Body of pancreas (tissue), 4 donors: ENCODE measurements around the gene PNKD. TPM values are rescaled to one million over a fixed set of nuclear protein-coding genes. Genes with fewer than 3 reads are reported as not detected.

Experiments
- ATAC-seq: fragments of 150-250 bp; one replicate; pipeline ENCODE4 v1.9.1; 2016
- DNase-seq, 4 donors: peaks; one replicate each; pipeline ENCODE4 v3.0.0-alpha.2; 2019
- H3K27ac ChIP-seq, 4 donors: fragments of 200-600 bp; sonication (generic); 1 replicate in 3 of 4; 2 replicates in 1 of 4; pipeline versions ENCODE4 v1.5.1 to v1.6.1; 2016 to 2019; ENCODE audit warnings: mild to moderate bottlenecking in 1 of 4, mixed read lengths in 1 of 4, moderate library complexity in 1 of 4
- H3K27me3 ChIP-seq, 2 donors: fragments of 200-600 bp; sonication (generic); one replicate each; pipeline ENCODE4 v1.6.0; 2016; ENCODE audit warnings: mild to moderate bottlenecking in 1 of 2
- H3K36me3 ChIP-seq, 2 donors: fragments of 200-600 bp; sonication (generic); replicated peaks in 1 of 2; 2 replicates each; pipeline ENCODE4 v1.5.1; 2016; ENCODE audit warnings: low read depth in 2 of 2; ENCODE audit not compliant: insufficient read depth in 1 of 2
- H3K4me1 ChIP-seq: fragments of 200-600 bp; sonication (generic); one replicate; pipeline ENCODE4 v1.6.0; 2016
- H3K4me3 ChIP-seq, 2 donors: fragments of 200-600 bp; sonication (generic); 1 replicate in 1 of 2; 2 replicates in 1 of 2; pipeline ENCODE4 v1.5.1; 2016 to 2019
- H3K9me3 ChIP-seq, 3 donors: fragments of 200-600 bp; sonication (generic); 1 replicate in 2 of 3; 2 replicates in 1 of 3; pipeline ENCODE4 v1.5.1; 2016
- CTCF ChIP-seq, 7 experiments: fragments of 450-650 bp in 4 of 7; fragments of 200-600 bp in 3 of 7; sonication (generic) in 3 of 7; IDR thresholded peaks; one replicate each; pipeline ENCODE4 v1.5.1; 2016 to 2019; ENCODE audit warnings: antibody characterized with exemption in 7 of 7
- POLR2A ChIP-seq, 3 donors: fragments of 450-650 bp; IDR thresholded peaks; one replicate each; pipeline ENCODE4 v1.6.1; 2016; ENCODE audit warnings: antibody characterized with exemption in 3 of 3, mild to moderate bottlenecking in 2 of 3
- WGBS, 2 donors: methylation state at CpG; one replicate each; pipeline ENCODE4 v1.1.5; 2017; 5-methylcytosine and 5-hydroxymethylcytosine counted together
- intact Hi-C: fragments of 100-400 bp; cut with DNase I; formaldehyde crosslinking; loops from one replicate; pipeline ENCODE4 v1.15.1; 2023
- total RNA-seq, 2 donors: library from RNA; depleted of rRNA; stranded (reverse); fragments of >200 nt; gene quantifications; one replicate each; pipeline ENCODE4 v1.1.0, GENCODE V29; 2016

Gene PNKD
- total RNA-seq, result 10 to 100 TPM; 17.1 to 21.3 TPM

GRCh38 chr2:218269900-218270720 lies at the start of gene PNKD, which contains the start of gene AAMP:
Gene PNKD (plus strand): TSS chr2:218270519. CDS start chr2:218270536, 17 bp downstream.
Gene AAMP (minus strand): TSS chr2:218270137. CDS start chr2:218270086, 51 bp downstream.
- ATAC-seq (peak; percentile 89), DNase-seq (peak; percentile 100)
- TF ChIP-seq POLR2A (IDR thresholded peaks at IDR 0.05), result peak; percentile 54 to 86 (median 84)
- peak in 4 of 7 experiments; percentile 22 to 37 (median 24) for TF ChIP-seq CTCF (IDR thresholded peaks at IDR 0.05)
- Histone ChIP-seq H3K27me3 (no peaks in the 10 kb centered on the region), H3K4me3 (peak within 1 kb of the TSS; percentile 92 to 93), H3K36me3 (peaks cover 9 to 25% of the 10 kb centered on the region in 2 donors), H3K27ac (peak within 1 kb of the TSS; percentile 55 to 88 (median 81)), H3K9me3 (no peaks in the 10 kb centered on the region), H3K4me1 (peaks cover 68% of the 10 kb centered on the region)
- intact Hi-C loops, result loop anchor here (10.0 kb wide), 1 partner anchor 385 kb away; the partner anchor contains the start of genes BCS1L and ZNF142
- WGBS, 2 donors, result 0 to 2% methylated on average over 36 to 64 of the region's 64 CpGs

DNA sequence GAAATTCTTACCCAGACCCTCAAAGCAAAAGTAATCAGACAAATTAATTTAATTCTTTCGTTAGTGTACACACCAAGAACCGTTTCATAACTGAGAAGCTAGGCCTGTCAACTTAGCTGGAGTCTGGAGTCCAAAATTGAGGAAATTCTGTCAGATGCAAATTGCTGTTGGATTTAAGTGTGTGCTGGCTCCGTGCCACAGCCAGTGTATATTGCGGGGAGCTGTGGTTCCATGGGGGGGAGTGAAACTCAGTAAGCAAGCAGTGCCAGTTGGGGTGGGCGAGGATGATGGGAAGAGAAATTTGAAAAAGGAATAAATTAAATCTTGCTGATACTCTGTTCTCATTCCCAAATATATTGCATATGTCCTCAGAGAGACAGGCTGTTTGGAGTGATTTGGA lies 49.3 kb upstream of the PNKD start:
- no peaks in the 10 kb centered on the region for H3K9me3 ChIP-seq
- TF ChIP-seq CTCF (IDR thresholded peaks at IDR 0.05) (no peak), POLR2A (IDR thresholded peaks at IDR 0.05) (no peak)
- ATAC-seq (no peak), DNase-seq (no peak)
- H3K4me1 ChIP-seq, result peaks cover 43% of the 10 kb centered on the region
- no peaks in the 10 kb centered on the region for H3K27me3 ChIP-seq
- no peak overlapping the region for H3K4me3 ChIP-seq
- H3K27ac ChIP-seq, result no peak overlapping the region
- intact Hi-C loops, result no loop called here
- WGBS, 2 donors, result 64 to 74% methylated on average over 5 of the region's 5 CpGs
- H3K36me3 ChIP-seq, result no peaks in the 10 kb centered on the region

- WGBS, 2 donors, result 59 to 68% methylated on average over 5 of the region's 5 CpGs
- TF ChIP-seq POLR2A (IDR thresholded peaks at IDR 0.05), result no peak
- no peak for TF ChIP-seq CTCF (IDR thresholded peaks at IDR 0.05)
- no peaks in the 10 kb centered on the region for H3K36me3 ChIP-seq
Observed at GRCh38 chr2:218223046-218223445, 47.3 kb upstream of the PNKD start.

DNA sequence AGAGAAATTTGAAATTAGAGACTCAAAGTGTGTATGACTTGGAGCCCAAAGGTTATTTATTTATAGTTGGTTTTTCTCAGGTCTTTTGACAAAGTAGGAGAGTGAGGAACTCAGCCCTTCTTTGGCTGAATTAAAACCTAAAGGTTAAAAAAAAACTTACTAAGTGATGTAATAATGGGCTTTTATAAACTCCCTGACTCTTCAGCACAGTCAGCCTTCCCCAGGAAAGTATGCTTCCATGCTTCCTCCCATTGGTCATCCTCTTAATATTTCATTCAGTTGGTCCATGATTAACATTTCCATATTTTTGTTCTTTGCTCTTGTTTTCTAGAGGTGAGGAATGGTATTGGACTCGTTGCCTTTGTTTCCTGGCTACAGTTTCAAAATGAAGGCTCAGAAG lies 46.1 kb upstream of the PNKD start:
- TF ChIP-seq POLR2A (IDR thresholded peaks at IDR 0.05), result no peak
- no peak for TF ChIP-seq CTCF (IDR thresholded peaks at IDR 0.05)
- intact Hi-C loops, result no loop called here
- Histone ChIP-seq H3K9me3 (no peaks in the 10 kb centered on the region), H3K27me3 (no peaks in the 10 kb centered on the region), H3K36me3 (no peaks in the 10 kb centered on the region), H3K27ac (no peak overlapping the region), H3K4me1 (peaks cover 34% of the 10 kb centered on the region), H3K4me3 (no peak overlapping the region)
- WGBS, 2 donors, result 78 to 90% methylated on average over 1 of the region's 1 CpG
- ATAC-seq (no peak), DNase-seq (no peak)

More at GRCh38 chr2:218223046-218223445, 47.3 kb upstream of the PNKD start:
- ATAC-seq, result no peak
- Histone ChIP-seq H3K4me3 (no peak overlapping the region), H3K27ac (no peak overlapping the region), H3K27me3 (no peaks in the 10 kb centered on the region), H3K9me3 (no peaks in the 10 kb centered on the region), H3K4me1 (peaks cover 36% of the 10 kb centered on the region)
- intact Hi-C loops, result no loop called here
- no peak for DNase-seq
